Endothelial cell of umbilical vein (primary cell): Measurements from ENCODE around the gene ITGA8. TPM values are rescaled to one million over a fixed set of nuclear protein-coding genes. Genes with fewer than 3 reads are reported as not detected.

Experiments
- BruUV-seq: library from RNA; stranded (reverse); fragments of 400-500 nt; replicated peaks from 2 replicates; lab custom pipeline; 2021; lab: Mats Ljungman, UMichigan
- CTCF ChIA-PET: fragments of 300-600, 350-600 bp; sonication (Branson Sonifier 250); formaldehyde crosslinking; loops from one replicate; lab custom pipeline; 2021; ENCODE audit warnings: antibody characterized with exemption, inconsistent platforms; lab: Charles Lee
- POLR2A ChIA-PET: fragments of 300-600, 350-600 bp; sonication (Branson Sonifier 250); formaldehyde crosslinking; loops from one replicate; lab custom pipeline; 2021; ENCODE audit warnings: antibody characterized with exemption, inconsistent platforms; lab: Charles Lee
- DNase-seq: peaks from one replicate; pipeline ENCODE4 v3.0.0-alpha.2; 2011; ENCODE audit warnings: low read depth, low spot score
- FAIRE-seq: peaks from 2 replicates; lab custom pipeline; 2011; peaks lifted over from hg19 to GRCh38; lab: Jason Lieb, UNC
- H2AFZ ChIP-seq: 2 replicates; pipeline ENCODE4 v1.6.0; 2012; ENCODE audit warnings: low read depth, low read length, control low read depth, inconsistent platforms
- H3K27ac ChIP-seq: 2 replicates; pipeline ENCODE4 v1.5.1; 2011; ENCODE audit warnings: low read depth, mild to moderate bottlenecking, control low read depth, low read length, moderate library complexity; ENCODE audit not compliant: insufficient read depth
- H3K27me3 ChIP-seq, 2 experiments: 2 replicates each; pipeline versions ENCODE4 v1.6.0 to v1.6.1; 2011; ENCODE audit warnings: low read length in 2 of 2, mixed read lengths in 1 of 2; ENCODE audit not compliant: control insufficient read depth in 2 of 2, insufficient read depth in 2 of 2
- H3K36me3 ChIP-seq, 2 experiments: 2 replicates in 1 of 2; 3 replicates in 1 of 2; pipeline ENCODE4 v1.5.1; 2011; ENCODE audit warnings: low read length in 2 of 2, mild to moderate bottlenecking in 1 of 2, moderate library complexity in 1 of 2; ENCODE audit not compliant: control insufficient read depth in 2 of 2, insufficient read depth in 2 of 2; ENCODE audit errors: extremely low read depth in 1 of 2
- H3K4me1 ChIP-seq: 3 replicates; pipeline ENCODE4 v1.5.1; 2011; ENCODE audit warnings: mild to moderate bottlenecking, low read length; ENCODE audit not compliant: control insufficient read depth, insufficient read depth; ENCODE audit errors: extremely low read depth
- H3K4me2 ChIP-seq: 2 replicates; pipeline ENCODE4 v1.6.1; 2011; ENCODE audit warnings: low read length, control low read depth, mixed read lengths; ENCODE audit not compliant: insufficient read depth
- H3K4me3 ChIP-seq, 3 experiments: fragments of 200-600 bp in 1 of 3; sonication (generic), shearing (Covaris generic) in 1 of 3; replicated peaks in 1 of 3; 2 replicates each; pipeline ENCODE4 v1.5.1; 2011 to 2016; ENCODE audit warnings: control low read depth in 3 of 3, low read length in 3 of 3, mild to moderate bottlenecking in 2 of 3, inconsistent platforms in 1 of 3, low read depth in 1 of 3, moderate library complexity in 1 of 3; ENCODE audit not compliant: insufficient read depth in 1 of 3
- H3K79me2 ChIP-seq: 2 replicates; pipeline ENCODE4 v1.6.0; 2012; ENCODE audit warnings: low read length, inconsistent platforms; ENCODE audit not compliant: control insufficient read depth, insufficient read depth
- H3K9ac ChIP-seq: replicated peaks from 2 replicates; pipeline ENCODE3; 2011; ENCODE audit warnings: low read length, control low read depth; ENCODE audit not compliant: insufficient read depth; ENCODE audit errors: extremely low read depth
- H3K9me1 ChIP-seq: replicated peaks from 3 replicates; pipeline ENCODE4 v1.6.0; 2011; ENCODE audit warnings: mild to moderate bottlenecking, low read length; ENCODE audit not compliant: control insufficient read depth, insufficient read depth; ENCODE audit errors: extremely low read depth
- H3K9me3 ChIP-seq: replicated peaks from 2 replicates; pipeline ENCODE4 v1.5.1; 2012; ENCODE audit warnings: low read length, inconsistent platforms; ENCODE audit not compliant: control insufficient read depth, insufficient read depth
- H4K20me1 ChIP-seq: replicated peaks from 2 replicates; pipeline ENCODE3; 2011; ENCODE audit warnings: mild to moderate bottlenecking, low read length; ENCODE audit not compliant: control insufficient read depth, insufficient read depth; ENCODE audit errors: extremely low read depth
- FOS ChIP-seq: IDR thresholded peaks from 2 replicates; pipeline ENCODE4 v1.6.1; 2011; ENCODE audit warnings: mild to moderate bottlenecking, low read length, moderate library complexity, borderline replicate concordance; ENCODE audit not compliant: insufficient read depth
- GATA2 ChIP-seq: IDR thresholded peaks from 2 replicates; pipeline ENCODE4 v1.7.0; 2011; ENCODE audit warnings: low read depth, mild to moderate bottlenecking, moderate library complexity, mixed read lengths, low read length; ENCODE audit not compliant: insufficient read length, insufficient read depth
- JUN ChIP-seq: IDR thresholded peaks from 2 replicates; pipeline ENCODE4 v1.6.1; 2011; ENCODE audit warnings: borderline replicate concordance, low read depth; ENCODE audit not compliant: insufficient read length, insufficient read depth
- MYC ChIP-seq: IDR thresholded peaks from one replicate; pipeline ENCODE4 v1.6.1; 2011; ENCODE audit warnings: mild to moderate bottlenecking, low read depth, low read length
- POLR2A ChIP-seq: IDR thresholded peaks from 2 replicates; pipeline ENCODE4 v1.6.1; 2012; ENCODE audit warnings: low read depth, mild to moderate bottlenecking, control low read depth, low read length
- POLR2AphosphoS5 ChIP-seq: IDR thresholded peaks from 2 replicates; pipeline ENCODE4 v1.6.1; 2012; ENCODE audit warnings: low read depth, mild to moderate bottlenecking, control low read depth, low read length, moderate library complexity; ENCODE audit not compliant: insufficient read depth
- dilution Hi-C: fragments of 300-500 bp; cut with MboI; formaldehyde crosslinking; loops from one replicate; pipeline ENCODE4 v1.15.0; 2019; ENCODE audit warnings: low sequenced_read_pairs; ENCODE audit not compliant: extremely low pct_ligation_motif_present
- intact Hi-C: fragments of 100-400 bp; cut with micrococcal nuclease; formaldehyde crosslinking; loops from one replicate; pipeline ENCODE4 v1.10.0; 2022
- polyA plus RNA-seq, 4 experiments: library from polyadenylated mRNA; depleted of rRNA in 3 of 4; stranded (reverse) in 3 of 4; unstranded in 1 of 4; fragments of >200 nt; gene quantifications; 2 replicates each; pipeline versions ENCODE4 v1.2.1 to v1.2.3, GENCODE V29; 2011 to 2012; ENCODE audit warnings: missing spikeins in 1 of 4
- total RNA-seq: library from RNA; stranded (reverse); gene quantifications from 2 replicates; pipeline ENCODE4 v1.2.3, GENCODE V29; 2021
- TF ChIP-seq, protein P1 (sequence below), 2 donors: IDR thresholded peaks; 1 replicate in 1 of 2; 2 replicates in 1 of 2; pipeline ENCODE4 v1.5.1; 2011; ENCODE audit warnings: low read length in 2 of 2, mild to moderate bottlenecking in 2 of 2, moderate library complexity in 2 of 2, control low read depth in 1 of 2, inconsistent platforms in 1 of 2, low read depth in 1 of 2; ENCODE audit not compliant: insufficient read depth in 1 of 2; ENCODE audit errors: extremely low read depth in 1 of 2

The ITGA8 gene
- total and polyA plus RNA-seq, 2 donors (not counting 3 experiments of a cell fraction or from before 2014, with no cell fraction given) = 0.04 to 0.40 TPM

- CTCF ChIA-PET = no interaction called here
- no peak for FAIRE-seq
Measured at GRCh38 chr10:15521328-15521903, 198.3 kb downstream of the ITGA8 start.

DNA sequence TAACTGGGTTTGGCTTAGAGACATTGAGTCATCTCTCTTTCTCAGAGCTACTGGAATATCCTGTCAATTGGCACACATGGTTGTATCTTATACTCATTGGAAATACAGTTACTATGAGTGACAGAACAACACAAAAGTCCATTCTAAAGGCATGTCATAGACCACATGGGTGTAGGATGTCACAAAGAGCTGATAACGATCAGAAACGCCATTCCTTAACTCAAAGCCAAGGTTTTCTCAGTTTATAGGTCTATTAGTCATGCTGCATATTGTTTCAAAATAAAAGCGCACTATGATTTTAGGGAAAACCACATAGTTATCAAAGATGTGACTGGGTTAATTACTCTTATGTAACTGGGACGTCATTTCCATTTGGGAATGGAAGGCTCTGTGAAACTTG is 201.5 kb downstream of the ITGA8 start:
- Histone ChIP-seq H3K27me3 (peaks cover 0 to 13% of the 10 kb centered on the region in 2 experiments), H3K9me3 (no peaks in the 10 kb centered on the region), H3K4me2 (no peak overlapping the region), H3K4me1 (no peaks in the 10 kb centered on the region), H3K27ac (no peak overlapping the region), H3K4me3 (no peak overlapping the region), H3K36me3 (no peaks in the 10 kb centered on the region), H2AFZ (no peak overlapping the region), H4K20me1 (no peaks in the 10 kb centered on the region), H3K9ac (no peak overlapping the region), H3K9me1 (no peaks in the 10 kb centered on the region), H3K79me2 (no peaks in the 10 kb centered on the region)
- intact Hi-C loops (no loop called here), dilution Hi-C loops (no loop called here)
- no peak for TF ChIP-seq POLR2A
- ChIA-PET CTCF (no interaction called here), POLR2A (no interaction called here)
- BruUV-seq = no TSS peak
- DNase-seq = no peak
- no peak for FAIRE-seq

More at GRCh38 chr10:15521328-15521903, 198.3 kb downstream of the ITGA8 start:
- intact Hi-C loops = no loop called here
- Histone ChIP-seq H3K4me3 (no peak overlapping the region), H3K4me2 (no peak overlapping the region), H2AFZ (no peak overlapping the region), H3K4me1 (no peaks in the 10 kb centered on the region), H4K20me1 (no peaks in the 10 kb centered on the region), H3K36me3 (no peaks in the 10 kb centered on the region), H3K27me3 (peaks cover 0 to 12% of the 10 kb centered on the region in 2 experiments), H3K79me2 (no peaks in the 10 kb centered on the region), H3K27ac (no peak overlapping the region), H3K9me3 (no peaks in the 10 kb centered on the region), H3K9ac (no peak overlapping the region), H3K9me1 (no peaks in the 10 kb centered on the region)
- POLR2A ChIA-PET = no interaction called here
- no peak for DNase-seq
- TF ChIP-seq MYC (no peak), JUN (no peak), FOS (no peak), GATA2 (no peak), POLR2AphosphoS5 (no peak)
- TF ChIP-seq, protein P1, sequence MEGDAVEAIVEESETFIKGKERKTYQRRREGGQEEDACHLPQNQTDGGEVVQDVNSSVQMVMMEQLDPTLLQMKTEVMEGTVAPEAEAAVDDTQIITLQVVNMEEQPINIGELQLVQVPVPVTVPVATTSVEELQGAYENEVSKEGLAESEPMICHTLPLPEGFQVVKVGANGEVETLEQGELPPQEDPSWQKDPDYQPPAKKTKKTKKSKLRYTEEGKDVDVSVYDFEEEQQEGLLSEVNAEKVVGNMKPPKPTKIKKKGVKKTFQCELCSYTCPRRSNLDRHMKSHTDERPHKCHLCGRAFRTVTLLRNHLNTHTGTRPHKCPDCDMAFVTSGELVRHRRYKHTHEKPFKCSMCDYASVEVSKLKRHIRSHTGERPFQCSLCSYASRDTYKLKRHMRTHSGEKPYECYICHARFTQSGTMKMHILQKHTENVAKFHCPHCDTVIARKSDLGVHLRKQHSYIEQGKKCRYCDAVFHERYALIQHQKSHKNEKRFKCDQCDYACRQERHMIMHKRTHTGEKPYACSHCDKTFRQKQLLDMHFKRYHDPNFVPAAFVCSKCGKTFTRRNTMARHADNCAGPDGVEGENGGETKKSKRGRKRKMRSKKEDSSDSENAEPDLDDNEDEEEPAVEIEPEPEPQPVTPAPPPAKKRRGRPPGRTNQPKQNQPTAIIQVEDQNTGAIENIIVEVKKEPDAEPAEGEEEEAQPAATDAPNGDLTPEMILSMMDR (IDR thresholded peaks at IDR 0.05; ENCODE audit: extremely low read depth in 1 of 2, insufficient read depth in 1 of 2, low read depth in 1 of 2, low read length in 2 of 2) = no peak
- dilution Hi-C loops = no loop called here
- no TSS peak for BruUV-seq
